HEK293 (cell line): ENCODE measurements around the gene SPTSSB.

Experiments used
- CTCF ChIA-PET: fragments of 350-600 bp; formaldehyde crosslinking; extraction: SDS; loops from one replicate; lab custom pipeline; 2021; ENCODE audit warnings: antibody characterized with exemption; lab: Yijun Ruan, JAX
- POLR2A ChIA-PET: fragments of 300-600 bp; formaldehyde crosslinking; extraction: SDS; loops from one replicate; lab custom pipeline; 2020; ENCODE audit warnings: antibody characterized with exemption, inconsistent platforms; lab: Yijun Ruan, JAX
- H3K27ac ChIP-seq: fragments of 200-500 bp; sonication (Bioruptor generic); 2 replicates; pipeline ENCODE4 v1.5.1; 2014; ENCODE audit warnings: low read depth, low read length, control low read depth, inconsistent platforms; ENCODE audit errors: extremely low read depth
- H3K36me3 ChIP-seq, 2 experiments: fragments of 200-500 bp in 1 of 2; sonication (Bioruptor generic) in 1 of 2; 1 replicate in 1 of 2; 2 replicates in 1 of 2; pipeline ENCODE4 v1.5.1; 2014 to 2017; ENCODE audit warnings: inconsistent platforms in 2 of 2, low read length in 2 of 2; ENCODE audit not compliant: control insufficient read depth in 2 of 2, insufficient read depth in 1 of 2
- H3K4me1 ChIP-seq: fragments of 200-500 bp; sonication (Bioruptor generic); 2 replicates; pipeline ENCODE4 v1.5.1; 2014; ENCODE audit warnings: mild to moderate bottlenecking, low read length, inconsistent platforms; ENCODE audit not compliant: control insufficient read depth, insufficient read depth
- H3K4me3 ChIP-seq: 2 replicates; pipeline ENCODE4 v1.5.1; 2011; ENCODE audit warnings: low read depth, mild to moderate bottlenecking, control low read depth, low read length, moderate library complexity
- H3K9me3 ChIP-seq: fragments of 200-500 bp; sonication (Bioruptor generic); 2 replicates; pipeline ENCODE4 v1.5.1; 2014; ENCODE audit warnings: low read depth, low read length, inconsistent platforms; ENCODE audit not compliant: control insufficient read depth, insufficient read depth
- HOXA7 ChIP-seq: sonication (generic); formaldehyde crosslinking; IDR thresholded peaks from 2 replicates; pipeline ENCODE4 v1.8.1; 2022; ENCODE audit warnings: missing genetic modification reagents, borderline replicate concordance
- KLF1 ChIP-seq: fragments of 450-650 bp; formaldehyde crosslinking; IDR thresholded peaks from 2 replicates; pipeline ENCODE4 v1.5.1; 2016; ENCODE audit warnings: missing biosample characterization, missing genetic modification characterization
- OSR2 ChIP-seq: fragments of 450-650 bp; formaldehyde crosslinking; IDR thresholded peaks from 2 replicates; pipeline ENCODE4 v1.5.1; 2016; ENCODE audit warnings: missing biosample characterization, missing genetic modification characterization
- ZFHX2 ChIP-seq: fragments of 450-650 bp; formaldehyde crosslinking; conservative IDR thresholded peaks from 2 replicates; pipeline ENCODE4 v1.5.1; 2016; ENCODE audit warnings: missing biosample characterization, missing genetic modification characterization
- ZNF146 ChIP-seq: fragments of 450-650 bp; formaldehyde crosslinking; IDR thresholded peaks from 2 replicates; pipeline ENCODE4 v1.5.1; 2016; ENCODE audit warnings: missing biosample characterization, missing genetic modification characterization
- ZNF16 ChIP-seq: fragments of 450-650 bp; formaldehyde crosslinking; IDR thresholded peaks from 2 replicates; pipeline ENCODE4 v1.5.1; 2016; ENCODE audit warnings: low read depth, missing biosample characterization, missing genetic modification characterization
- ZNF23 ChIP-seq: fragments of 450-650 bp; formaldehyde crosslinking; IDR thresholded peaks from 2 replicates; pipeline ENCODE4 v1.5.1; 2016; ENCODE audit warnings: missing biosample characterization, missing genetic modification characterization, borderline replicate concordance
- ZNF24 ChIP-seq: fragments of 450-650 bp; formaldehyde crosslinking; IDR thresholded peaks from 2 replicates; pipeline ENCODE4 v1.5.1; 2016; ENCODE audit warnings: missing biosample characterization, missing genetic modification characterization
- ZNF274 ChIP-seq, 2 experiments: fragments of 200-500 bp in 1 of 2; fragments of 450-650 bp in 1 of 2; sonication (Bioruptor generic) in 1 of 2; formaldehyde crosslinking in 1 of 2; IDR thresholded peaks; 2 replicates each; pipeline versions ENCODE4 v1.5.1 to v1.6.1; 2014 to 2016; ENCODE audit warnings: borderline replicate concordance in 1 of 2, inconsistent platforms in 1 of 2, low read length in 1 of 2, missing biosample characterization in 1 of 2, missing genetic modification characterization in 1 of 2
- ZNF311 ChIP-seq: fragments of 450-650 bp; formaldehyde crosslinking; IDR thresholded peaks from 2 replicates; pipeline ENCODE4 v1.5.1; 2017; ENCODE audit warnings: missing biosample characterization, missing genetic modification characterization, borderline replicate concordance
- ZNF324 ChIP-seq: fragments of 450-650 bp; formaldehyde crosslinking; IDR thresholded peaks from 2 replicates; pipeline ENCODE4 v1.5.1; 2016; ENCODE audit warnings: missing biosample characterization, missing genetic modification characterization
- ZNF423 ChIP-seq: fragments of 450-650 bp; formaldehyde crosslinking; IDR thresholded peaks from 2 replicates; pipeline ENCODE4 v1.5.1; 2016; ENCODE audit warnings: missing biosample characterization, missing genetic modification characterization
- ZNF560 ChIP-seq: fragments of 450-650 bp; formaldehyde crosslinking; IDR thresholded peaks from 2 replicates; pipeline ENCODE4 v1.5.1; 2017; ENCODE audit warnings: missing biosample characterization, missing genetic modification characterization, borderline replicate concordance
- ZSCAN30 ChIP-seq: fragments of 450-650 bp; IDR thresholded peaks from 2 replicates; pipeline ENCODE4 v1.5.1; 2018; ENCODE audit warnings: missing biosample characterization, mild to moderate bottlenecking, missing genetic modification characterization, moderate library complexity
- TF ChIP-seq, protein P1 (sequence below): fragments of 450-650 bp; formaldehyde crosslinking; IDR thresholded peaks from 2 replicates; pipeline ENCODE4; 2016; ENCODE audit warnings: missing biosample characterization, missing genetic modification characterization
- TF ChIP-seq, protein P2 (sequence below): fragments of 450-650 bp; IDR thresholded peaks from 2 replicates; pipeline ENCODE4 v1.5.1; 2018; ENCODE audit warnings: missing biosample characterization, missing genetic modification characterization
- TF ChIP-seq, protein P3 (sequence below): fragments of 450-650 bp; formaldehyde crosslinking; IDR thresholded peaks from 2 replicates; pipeline ENCODE4 v1.5.1; 2016; ENCODE audit warnings: missing biosample characterization, missing genetic modification characterization

SPTSSB gene

DNA sequence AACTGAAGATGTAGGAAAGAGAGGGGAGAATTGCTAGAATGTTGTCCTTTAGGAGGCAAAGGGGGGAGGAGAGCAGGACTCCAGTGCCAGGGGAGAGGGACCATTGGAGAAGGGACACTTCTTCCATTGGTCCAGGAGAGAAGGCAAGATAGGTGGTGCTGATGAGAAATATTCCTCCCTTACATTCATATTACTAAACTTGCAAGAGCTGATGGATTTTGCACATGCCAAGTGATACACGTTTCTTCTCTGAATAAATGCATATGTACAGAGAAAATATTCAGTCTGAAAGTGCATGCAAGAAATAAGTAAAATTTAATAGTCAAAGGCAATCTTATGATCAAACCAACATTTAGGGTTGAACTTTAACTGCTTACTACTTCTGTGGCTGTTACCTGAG is 21.5 kb upstream of the SPTSSB start:
- Histone ChIP-seq H3K9me3 (no peaks in the 10 kb centered on the region), H3K4me3 (no peak overlapping the region), H3K36me3 (no peaks in the 10 kb centered on the region), H3K4me1 (no peaks in the 10 kb centered on the region), H3K27ac (no peak overlapping the region)
- POLR2A ChIA-PET: no interaction called here
- CTCF ChIA-PET: interaction anchor here (0.6 kb wide), 1 partner anchor 59 kb away, joined by 3 read pairs; no protein-coding TSS in a partner anchor
- TF ChIP-seq ZSCAN30 (tag by site-specific recombination): no peak
- no peak for TF ChIP-seq ZNF24
- no peak for TF ChIP-seq ZNF324 (tag by site-specific recombination)
- TF ChIP-seq, protein P1, sequence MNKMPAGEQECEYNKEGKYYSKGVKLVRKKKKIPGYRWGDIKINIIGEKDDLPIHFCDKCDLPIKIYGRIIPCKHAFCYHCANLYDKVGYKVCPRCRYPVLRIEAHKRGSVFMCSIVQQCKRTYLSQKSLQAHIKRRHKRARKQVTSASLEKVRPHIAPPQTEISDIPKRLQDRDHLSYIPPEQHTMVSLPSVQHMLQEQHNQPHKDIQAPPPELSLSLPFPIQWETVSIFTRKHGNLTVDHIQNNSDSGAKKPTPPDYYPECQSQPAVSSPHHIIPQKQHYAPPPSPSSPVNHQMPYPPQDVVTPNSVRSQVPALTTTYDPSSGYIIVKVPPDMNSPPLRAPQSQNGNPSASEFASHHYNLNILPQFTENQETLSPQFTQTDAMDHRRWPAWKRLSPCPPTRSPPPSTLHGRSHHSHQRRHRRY: no peak
- no peak for TF ChIP-seq ZNF23 (tag by site-specific recombination)
- TF ChIP-seq ZNF16 (tag by site-specific recombination): no peak
- TF ChIP-seq ZNF311 (tag by site-specific recombination): no peak
- no peak for TF ChIP-seq ZNF423 (tag by site-specific recombination)
- TF ChIP-seq HOXA7 (CRISPR knock-in tag): no peak
- TF ChIP-seq, all 188 proteins: peak for 0

DNA sequence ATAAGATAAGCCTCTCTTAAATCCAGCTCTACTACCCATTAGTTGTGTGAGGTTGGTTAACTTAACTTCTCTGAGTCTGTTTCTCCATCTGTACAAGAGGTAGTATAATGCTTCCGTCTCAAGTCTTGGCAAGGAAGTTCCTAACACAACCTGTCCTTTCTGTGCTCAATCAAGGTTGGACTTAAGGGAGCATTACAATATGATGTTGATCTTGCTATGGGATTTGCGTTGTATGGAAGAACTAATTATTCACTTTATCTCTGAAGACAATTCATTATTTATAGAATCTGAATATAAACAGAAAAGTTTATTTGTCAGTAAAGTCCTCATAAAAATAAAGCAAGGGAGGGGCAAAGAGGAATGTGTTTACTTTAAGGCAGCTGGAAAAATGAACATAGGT is 18.9 kb upstream of the SPTSSB start:
- no peak overlapping the region for H3K4me3 ChIP-seq
- H3K9me3 ChIP-seq: no peaks in the 10 kb centered on the region
- H3K4me1 ChIP-seq: no peaks in the 10 kb centered on the region
- CTCF ChIA-PET: no interaction called here
- no peaks in the 10 kb centered on the region for H3K36me3 ChIP-seq
- no peak overlapping the region for H3K27ac ChIP-seq
- POLR2A ChIA-PET: no interaction called here
- TF ChIP-seq OSR2 (tag by site-specific recombination) (no peak), KLF1 (no peak), ZNF274 (IDR thresholded peaks at IDR 0.05; ENCODE audit: low read length) (no peak), ZNF274 (tag by site-specific recombination; IDR thresholded peaks at IDR 0.05; ENCODE audit: borderline replicate concordance) (no peak), ZNF146 (tag by site-specific recombination) (no peak)
- TF ChIP-seq, protein P2, sequence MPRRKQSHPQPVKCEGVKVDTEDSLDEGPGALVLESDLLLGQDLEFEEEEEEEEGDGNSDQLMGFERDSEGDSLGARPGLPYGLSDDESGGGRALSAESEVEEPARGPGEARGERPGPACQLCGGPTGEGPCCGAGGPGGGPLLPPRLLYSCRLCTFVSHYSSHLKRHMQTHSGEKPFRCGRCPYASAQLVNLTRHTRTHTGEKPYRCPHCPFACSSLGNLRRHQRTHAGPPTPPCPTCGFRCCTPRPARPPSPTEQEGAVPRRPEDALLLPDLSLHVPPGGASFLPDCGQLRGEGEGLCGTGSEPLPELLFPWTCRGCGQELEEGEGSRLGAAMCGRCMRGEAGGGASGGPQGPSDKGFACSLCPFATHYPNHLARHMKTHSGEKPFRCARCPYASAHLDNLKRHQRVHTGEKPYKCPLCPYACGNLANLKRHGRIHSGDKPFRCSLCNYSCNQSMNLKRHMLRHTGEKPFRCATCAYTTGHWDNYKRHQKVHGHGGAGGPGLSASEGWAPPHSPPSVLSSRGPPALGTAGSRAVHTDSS (tag by site-specific recombination): no peak

DNA sequence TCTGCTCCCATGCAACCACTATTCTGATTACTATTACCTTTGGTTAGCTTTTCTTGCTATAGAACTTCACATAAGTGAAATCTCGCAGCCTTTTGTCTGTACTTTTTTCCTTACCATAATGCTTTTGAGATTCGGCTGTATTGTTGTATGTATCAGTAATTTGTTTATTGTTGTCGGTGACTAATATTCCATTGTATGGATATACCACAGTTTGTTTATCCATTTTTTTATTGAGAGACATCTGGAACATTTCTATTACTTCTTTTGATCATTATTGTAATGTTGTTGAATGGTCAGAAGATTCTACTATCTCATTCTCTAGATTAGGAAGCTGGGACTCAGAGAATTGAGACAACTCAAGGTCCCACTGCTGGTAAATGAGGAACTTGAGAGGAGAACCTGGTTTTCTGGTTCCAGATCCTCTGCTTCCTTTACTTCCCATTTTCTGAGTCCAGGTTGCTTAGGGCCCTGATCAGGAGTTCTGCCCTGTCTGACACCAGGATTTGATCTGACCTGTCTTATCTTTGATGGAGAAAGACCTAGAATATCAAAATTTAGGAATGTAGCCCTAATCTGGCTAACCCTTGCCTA is 18.2 kb upstream of the SPTSSB start:
- TF ChIP-seq, protein P3, sequence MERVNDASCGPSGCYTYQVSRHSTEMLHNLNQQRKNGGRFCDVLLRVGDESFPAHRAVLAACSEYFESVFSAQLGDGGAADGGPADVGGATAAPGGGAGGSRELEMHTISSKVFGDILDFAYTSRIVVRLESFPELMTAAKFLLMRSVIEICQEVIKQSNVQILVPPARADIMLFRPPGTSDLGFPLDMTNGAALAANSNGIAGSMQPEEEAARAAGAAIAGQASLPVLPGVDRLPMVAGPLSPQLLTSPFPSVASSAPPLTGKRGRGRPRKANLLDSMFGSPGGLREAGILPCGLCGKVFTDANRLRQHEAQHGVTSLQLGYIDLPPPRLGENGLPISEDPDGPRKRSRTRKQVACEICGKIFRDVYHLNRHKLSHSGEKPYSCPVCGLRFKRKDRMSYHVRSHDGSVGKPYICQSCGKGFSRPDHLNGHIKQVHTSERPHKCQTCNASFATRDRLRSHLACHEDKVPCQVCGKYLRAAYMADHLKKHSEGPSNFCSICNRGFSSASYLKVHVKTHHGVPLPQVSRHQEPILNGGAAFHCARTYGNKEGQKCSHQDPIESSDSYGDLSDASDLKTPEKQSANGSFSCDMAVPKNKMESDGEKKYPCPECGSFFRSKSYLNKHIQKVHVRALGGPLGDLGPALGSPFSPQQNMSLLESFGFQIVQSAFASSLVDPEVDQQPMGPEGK: no peak
- TF ChIP-seq ZNF560 (tag by site-specific recombination): no peak
- TF ChIP-seq ZFHX2 (tag by site-specific recombination): no peak
- TF ChIP-seq, all 188 proteins: peak for 0
- ChIA-PET CTCF (no interaction called here), POLR2A (no interaction called here)
- Histone ChIP-seq H3K27ac (no peak overlapping the region), H3K36me3 (no peaks in the 10 kb centered on the region), H3K4me1 (no peaks in the 10 kb centered on the region), H3K9me3 (no peaks in the 10 kb centered on the region), H3K4me3 (no peak overlapping the region)
